ENCODE measurements around the gene TTC23L.

DNA sequence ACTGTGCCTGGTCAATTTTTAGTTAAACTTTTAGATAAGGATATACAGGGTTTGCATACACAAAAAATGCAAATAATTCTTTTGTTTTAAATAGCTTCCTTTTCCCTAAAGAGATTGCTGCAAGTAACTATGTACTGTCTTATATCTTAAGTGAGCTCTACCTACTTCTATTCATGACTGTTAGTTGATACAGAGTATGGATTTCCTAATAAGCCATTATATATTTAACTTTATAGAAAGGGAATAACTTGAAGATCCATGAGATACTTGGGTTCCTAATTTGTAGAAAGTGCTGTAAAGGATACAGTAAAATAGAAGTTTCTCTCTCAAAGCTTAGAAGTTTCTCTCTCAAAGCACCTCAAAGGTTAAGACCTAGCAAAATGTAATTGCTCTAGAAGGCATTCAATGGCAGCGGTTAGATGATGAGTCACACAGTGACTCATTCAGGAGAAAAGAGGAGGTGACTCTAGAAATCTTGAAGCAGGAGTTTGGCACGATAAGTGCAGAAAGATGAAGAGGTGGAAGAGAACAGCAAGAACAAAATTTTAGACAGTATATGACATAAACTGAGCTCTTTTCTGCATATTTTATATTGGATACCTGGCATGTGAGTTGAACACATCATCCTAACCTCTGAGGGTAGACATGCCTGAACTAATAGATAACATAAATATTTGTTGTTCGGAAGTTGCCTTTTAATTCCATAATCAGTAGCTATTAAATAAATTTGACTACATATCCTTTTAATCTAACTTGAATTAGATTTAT lies 84.9 kb downstream of the TTC23L start:
- TF ChIP-seq POLR2A (IDR thresholded peaks at IDR 0.05; ENCODE audit: low read length) (no peak), RNF2 (IDR thresholded peaks at IDR 0.05; ENCODE audit: borderline replicate concordance, low read depth) (no peak), KDM1A (IDR thresholded peaks at IDR 0.05; ENCODE audit: low read depth) (no peak), SMC3 (IDR thresholded peaks at IDR 0.05) (no peak), CEBPB (IDR thresholded peaks at IDR 0.05) (no peak), RCOR1 (IDR thresholded peaks at IDR 0.05; ENCODE audit: low read depth, low read length) (no peak), KDM5A (IDR thresholded peaks at IDR 0.05) (no peak), HOXA7 (CRISPR knock-in tag; IDR thresholded peaks at IDR 0.05) (no peak), CBX2 (IDR thresholded peaks at IDR 0.05; ENCODE audit: borderline replicate concordance, low read depth) (no peak), BHLHE40 (IDR thresholded peaks at IDR 0.05; ENCODE audit: low read depth, low read length) (no peak)
- TF ChIP-seq, protein P1, sequence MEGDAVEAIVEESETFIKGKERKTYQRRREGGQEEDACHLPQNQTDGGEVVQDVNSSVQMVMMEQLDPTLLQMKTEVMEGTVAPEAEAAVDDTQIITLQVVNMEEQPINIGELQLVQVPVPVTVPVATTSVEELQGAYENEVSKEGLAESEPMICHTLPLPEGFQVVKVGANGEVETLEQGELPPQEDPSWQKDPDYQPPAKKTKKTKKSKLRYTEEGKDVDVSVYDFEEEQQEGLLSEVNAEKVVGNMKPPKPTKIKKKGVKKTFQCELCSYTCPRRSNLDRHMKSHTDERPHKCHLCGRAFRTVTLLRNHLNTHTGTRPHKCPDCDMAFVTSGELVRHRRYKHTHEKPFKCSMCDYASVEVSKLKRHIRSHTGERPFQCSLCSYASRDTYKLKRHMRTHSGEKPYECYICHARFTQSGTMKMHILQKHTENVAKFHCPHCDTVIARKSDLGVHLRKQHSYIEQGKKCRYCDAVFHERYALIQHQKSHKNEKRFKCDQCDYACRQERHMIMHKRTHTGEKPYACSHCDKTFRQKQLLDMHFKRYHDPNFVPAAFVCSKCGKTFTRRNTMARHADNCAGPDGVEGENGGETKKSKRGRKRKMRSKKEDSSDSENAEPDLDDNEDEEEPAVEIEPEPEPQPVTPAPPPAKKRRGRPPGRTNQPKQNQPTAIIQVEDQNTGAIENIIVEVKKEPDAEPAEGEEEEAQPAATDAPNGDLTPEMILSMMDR (IDR thresholded peaks at IDR 0.05), result no peak
- TF ChIP-seq, protein P2, sequence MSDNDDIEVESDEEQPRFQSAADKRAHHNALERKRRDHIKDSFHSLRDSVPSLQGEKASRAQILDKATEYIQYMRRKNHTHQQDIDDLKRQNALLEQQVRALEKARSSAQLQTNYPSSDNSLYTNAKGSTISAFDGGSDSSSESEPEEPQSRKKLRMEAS (IDR thresholded peaks at IDR 0.05), result no peak
